HG03045 (cell line): Measurements from ENCODE around the gene GOLGA6L10.
"Not testable (repeated sequence)": the region's sequence is repeated elsewhere in the genome, so short reads cannot be mapped to it uniquely, and the experiment has no call there.

ENCODE experiments used
- ATAC-seq: cut with Tn5 transposase; IDR thresholded peaks from one replicate; pipeline ENCODE4 v1.9.1; 2021; ENCODE audit warnings: mild to moderate bottlenecking, moderate library complexity; ENCODE audit not compliant: unreplicated experiment

GOLGA6L10 gene

DNA sequence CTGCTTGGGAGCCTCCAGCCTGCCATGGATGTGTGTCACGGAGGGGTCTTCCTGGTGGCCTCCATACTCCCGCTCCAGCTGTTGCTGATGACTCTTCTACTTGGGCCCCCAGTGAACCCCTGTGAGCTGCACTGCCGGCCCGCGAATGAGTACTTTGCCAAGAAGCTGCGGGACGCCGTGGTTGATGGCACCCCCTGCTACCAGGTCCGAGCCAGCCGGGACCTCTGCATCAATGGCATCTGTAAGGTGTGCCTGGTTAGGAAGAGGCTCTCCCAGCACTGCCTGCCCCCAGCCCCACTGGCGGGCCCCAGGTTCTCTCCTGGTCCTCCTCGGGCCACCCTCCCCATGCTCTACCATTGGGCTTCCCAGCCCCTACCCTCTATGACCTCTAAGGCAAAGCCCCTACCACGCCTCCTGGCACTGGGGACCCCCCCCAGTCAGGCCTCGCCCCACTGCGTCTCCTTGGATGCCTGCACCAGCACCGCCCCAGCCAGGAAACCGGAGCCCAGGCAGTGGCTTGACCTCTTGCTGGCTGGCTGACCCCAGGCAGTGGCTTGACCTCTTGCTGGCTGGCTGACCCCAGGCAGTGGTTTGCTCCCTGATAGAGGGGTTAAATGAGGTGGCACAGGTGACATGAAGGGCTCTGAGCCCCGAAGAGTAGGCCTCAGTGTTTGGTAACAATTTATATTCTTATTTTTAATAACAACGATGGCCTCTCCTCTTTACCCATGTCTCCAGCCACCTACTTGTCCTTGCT is 29.6 kb downstream of the GOLGA6L10 start:
- not testable (repeated sequence) for ATAC-seq

DNA sequence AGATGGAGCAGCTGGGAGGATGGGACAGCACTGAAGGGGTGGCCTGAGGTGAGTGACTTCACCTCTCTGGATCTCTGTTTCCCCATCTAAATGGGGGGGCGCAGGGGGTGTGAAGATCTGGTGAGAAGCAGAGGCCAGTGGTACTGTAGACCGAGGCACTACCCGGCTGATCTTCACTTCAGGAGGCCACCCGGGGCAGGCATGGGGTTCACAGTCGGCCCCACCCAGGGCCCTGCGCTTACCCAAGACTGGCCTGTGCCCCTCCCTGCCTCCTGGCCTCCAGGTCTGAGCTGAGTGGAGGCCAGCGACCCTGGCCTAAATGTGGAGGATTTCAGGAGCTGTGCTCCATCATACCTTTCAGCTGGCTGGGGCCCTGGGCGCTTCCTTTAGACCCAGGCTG is 31.0 kb downstream of the GOLGA6L10 start:
- ATAC-seq: not testable (repeated sequence)

DNA sequence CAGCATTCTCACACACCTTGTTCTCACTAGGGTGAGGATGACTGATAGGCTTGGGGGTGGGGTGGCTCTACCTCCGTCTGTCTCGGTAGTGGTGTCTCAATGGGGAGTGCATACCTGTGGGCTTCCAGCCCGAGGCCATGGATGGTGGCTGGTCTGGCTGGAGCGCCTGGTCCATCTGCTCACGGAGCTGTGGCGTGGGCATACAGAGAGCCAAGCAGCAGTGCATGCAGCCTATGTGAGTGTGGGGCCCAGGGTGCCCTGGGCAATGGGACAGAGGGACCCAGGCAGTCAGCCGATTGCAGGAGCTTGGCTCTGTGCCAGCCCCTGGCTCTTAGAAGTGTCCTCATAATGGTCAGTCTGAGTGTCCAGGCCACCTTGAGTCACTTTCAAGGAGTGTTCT is 31.8 kb downstream of the GOLGA6L10 start:
- not testable (repeated sequence) for ATAC-seq

DNA sequence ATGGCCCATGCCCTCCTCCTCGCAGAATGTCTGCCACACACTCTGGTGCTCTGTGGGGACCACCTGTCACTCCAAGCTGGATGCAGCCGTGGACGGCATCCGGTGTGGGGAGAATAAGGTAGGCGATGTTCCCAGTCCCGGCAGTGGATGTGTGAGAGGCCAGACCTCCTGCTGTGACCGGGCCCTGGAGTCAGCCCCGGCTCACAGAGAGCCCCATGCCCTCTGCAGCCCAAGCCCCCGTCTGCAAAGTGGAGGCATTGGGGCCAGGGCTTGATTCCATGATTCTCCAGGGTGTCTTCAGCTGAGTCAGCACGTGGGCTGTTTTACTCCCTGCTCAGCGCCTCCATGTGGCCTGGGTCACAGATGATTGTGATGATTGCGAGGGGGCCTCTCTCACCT is 32.2 kb downstream of the GOLGA6L10 start:
- ATAC-seq: no peak

DNA sequence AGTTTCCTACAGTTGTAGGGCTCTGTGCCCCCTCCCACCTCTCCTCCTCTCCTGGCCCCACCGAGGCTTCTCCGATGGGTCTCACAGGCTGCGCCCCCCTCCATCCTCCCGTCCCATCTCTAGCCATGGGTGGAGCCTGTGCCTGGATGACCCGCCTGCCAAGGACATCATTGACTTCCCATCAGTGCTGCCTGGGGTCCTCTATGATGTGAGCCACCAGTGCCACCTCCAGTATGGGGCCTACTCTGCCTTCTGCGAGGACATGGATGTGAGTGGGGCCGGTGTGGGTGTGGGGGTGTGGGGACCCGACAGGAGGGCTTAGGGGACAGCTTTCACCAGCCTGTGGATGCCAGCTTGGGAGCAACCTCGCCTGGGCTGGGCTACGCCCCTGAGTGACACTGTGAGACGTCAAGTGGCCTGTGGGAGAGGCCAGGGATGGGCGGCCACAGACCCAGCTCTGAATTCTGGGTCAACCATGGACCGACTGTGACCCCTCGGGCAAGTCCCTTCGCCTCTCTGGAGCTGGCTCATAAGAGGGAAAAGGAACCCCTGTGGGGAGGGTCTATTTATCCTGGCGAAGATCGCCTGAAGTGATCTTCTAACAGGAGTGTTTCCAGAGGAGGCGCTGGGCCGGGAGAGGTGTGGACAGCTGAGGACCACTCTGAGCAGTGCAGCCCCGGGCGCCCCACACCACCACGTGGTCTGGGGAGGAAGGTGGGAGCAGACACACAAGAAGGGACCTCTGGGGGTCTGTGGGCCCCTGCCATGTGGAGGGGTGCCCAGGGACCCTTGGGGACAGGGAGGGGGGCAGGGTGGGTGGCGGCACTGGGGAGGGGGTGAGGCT is 32.8 kb downstream of the GOLGA6L10 start:
- not testable (repeated sequence) for ATAC-seq

DNA sequence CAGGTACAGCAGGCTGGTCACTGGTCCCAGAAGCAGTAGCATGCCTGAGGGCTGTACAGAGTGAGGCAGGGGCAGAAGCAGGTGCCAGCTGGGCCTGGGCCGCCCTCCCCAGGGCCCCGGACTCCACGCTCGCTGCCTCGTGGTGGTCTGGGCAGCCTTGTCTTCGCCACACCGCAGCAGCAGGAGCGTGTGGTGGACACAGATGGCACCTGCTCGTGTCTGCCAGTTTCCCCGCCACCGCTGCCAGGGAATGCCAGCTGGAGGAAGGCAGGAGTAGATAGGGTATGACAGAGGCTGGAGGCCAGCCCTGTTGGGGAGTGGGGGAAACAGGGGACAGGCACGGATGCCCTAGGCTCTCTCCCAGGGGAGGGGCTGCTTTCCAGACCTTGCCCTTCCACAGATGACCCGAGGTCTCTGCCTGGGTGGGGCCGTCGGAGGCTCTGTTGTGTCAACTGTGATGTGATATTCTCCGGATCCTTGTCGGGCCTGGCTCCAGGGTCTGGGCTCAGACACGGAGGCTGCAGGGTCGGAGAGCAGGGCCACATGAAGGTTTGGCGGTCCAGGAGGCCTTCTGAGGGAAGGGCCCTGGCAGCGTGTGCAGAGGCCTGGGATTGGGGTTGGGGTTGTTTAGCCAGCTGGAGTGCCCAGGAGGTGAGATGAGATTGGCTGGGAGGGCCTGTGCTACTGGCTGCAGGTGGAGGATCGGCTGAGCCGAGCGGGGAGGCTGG is 33.6 kb downstream of the GOLGA6L10 start:
- ATAC-seq: no peak

DNA sequence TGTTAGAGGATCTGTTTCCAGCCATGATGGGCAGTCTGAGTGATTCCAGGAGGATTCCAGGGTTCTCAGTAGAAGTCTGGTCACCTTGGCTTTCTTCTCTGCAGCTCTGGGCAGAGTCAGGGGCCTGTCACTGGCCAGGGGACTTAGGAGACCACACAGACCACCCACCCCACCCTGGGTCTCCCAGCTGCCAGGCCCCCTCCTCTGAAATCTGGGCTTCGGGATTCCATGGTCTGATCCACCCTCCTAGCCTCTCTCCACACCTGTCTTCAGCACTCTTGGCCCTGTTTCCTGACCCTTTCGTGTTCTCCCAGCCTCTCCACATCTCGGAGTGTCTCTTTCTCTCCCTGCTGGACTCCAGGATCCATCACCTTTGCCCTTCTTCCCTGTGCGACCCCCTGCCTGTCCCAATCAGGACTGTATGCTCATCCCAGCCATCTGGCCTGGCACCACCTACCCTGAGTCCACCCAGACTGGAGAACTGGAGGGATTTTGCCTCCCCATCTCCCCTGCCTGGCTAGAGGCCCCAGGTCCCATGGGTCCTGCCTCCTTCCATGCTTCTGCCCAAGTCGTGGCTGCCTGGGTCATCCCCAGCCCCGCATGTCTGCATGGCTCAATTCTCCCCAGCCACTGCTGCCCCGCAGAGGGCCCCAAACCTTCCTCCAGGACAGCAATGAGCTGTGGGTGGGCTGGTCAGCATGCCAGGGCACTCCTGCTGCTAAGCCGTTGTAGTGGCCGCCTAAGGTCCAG is 34.3 kb downstream of the GOLGA6L10 start:
- no peak for ATAC-seq

DNA sequence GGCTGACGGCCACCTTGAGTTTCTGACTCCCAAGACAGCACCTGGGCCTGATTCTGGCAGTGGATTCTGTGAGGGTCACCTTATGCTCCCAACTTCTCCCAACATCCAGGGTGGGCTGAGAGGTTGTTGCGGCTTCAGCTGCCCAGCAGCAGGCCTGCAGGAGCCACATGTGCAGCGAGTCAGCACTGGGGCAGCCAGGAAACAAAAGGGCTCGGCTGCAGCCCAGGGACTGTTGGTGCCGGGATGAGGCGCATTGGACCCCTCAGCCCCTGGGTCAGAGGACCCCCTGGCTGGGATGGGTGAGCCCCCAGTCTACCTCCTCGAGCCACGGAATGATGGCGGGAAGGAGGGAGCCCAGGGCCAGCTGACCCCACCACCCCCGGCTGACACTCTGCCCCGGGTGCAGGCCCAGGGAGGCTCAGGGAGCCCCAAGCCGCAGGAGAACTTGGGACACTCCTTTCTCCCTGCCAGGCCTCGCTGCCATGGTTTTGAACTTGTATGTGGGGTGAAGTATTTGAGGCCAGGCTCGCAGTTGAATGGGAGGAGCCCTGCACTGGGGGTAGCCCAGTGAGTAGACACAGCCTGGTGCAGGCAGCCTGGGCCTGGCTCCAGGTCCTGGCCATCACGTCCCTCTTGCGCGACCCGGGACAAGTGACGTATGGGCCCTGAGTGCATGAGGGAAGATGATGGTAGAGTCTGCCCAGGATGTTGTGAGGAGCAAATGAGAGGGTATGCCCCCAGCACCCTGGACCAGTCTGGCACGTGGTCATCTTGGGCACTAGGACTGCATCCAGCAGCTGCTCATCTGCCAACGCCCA is 35.1 kb downstream of the GOLGA6L10 start:
- not testable (repeated sequence) for ATAC-seq

DNA sequence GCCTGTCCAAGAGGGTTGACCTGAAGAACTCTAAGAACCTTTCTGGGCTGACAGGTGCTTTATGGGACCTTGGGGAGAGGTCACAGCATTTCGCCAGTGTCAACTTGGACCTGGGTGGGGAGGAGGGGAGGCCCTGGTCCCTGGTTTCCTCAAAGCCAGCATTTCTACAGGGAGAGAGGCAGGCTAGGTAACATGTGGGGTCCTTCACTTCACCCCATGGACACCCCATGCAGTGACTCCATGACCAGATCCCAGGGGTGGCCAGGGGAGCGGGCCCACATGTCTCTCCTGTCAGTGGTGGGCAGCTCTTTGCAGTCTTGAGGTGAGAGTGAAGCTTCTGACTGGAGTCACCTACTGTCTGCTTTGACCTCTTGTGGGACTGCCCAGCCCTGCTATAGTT is 35.8 kb downstream of the GOLGA6L10 start:
- ATAC-seq: no peak

DNA sequence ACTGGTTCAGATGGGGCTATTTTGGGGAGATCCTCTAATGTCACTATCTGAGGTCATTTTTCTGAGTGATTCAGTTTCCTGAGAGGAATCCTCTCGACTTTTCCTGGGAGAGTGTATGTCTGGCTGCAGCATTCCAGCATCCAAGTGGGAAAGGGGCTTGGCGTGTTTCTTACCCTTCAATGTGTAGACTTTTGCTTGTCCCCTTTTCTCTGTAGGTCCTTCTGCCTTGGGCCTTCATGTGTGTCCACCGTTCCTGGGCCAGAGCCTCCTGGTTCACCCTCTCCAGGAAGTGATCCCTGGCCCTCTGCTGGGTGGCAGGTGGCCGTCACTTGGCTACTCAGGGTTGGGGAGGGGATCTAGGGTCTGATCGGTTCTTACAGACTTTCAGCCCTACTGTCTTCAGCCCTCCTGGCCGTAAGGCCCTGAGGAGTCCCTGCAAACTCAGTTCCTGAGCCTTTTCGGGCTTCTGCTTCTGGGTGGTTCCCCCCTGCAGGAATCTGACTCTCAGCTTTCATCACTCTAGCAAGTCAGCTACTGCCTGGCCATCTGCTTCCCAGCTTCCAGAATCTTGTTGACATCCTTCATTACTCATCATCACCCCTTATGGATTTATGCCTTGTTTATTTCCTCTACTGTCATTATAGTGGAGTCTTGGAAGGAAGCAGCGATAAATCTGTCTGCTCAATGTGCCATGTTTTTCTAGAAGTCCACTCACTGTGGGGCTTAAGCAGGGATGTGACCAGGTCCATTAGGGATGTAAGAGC is 36.5 kb downstream of the GOLGA6L10 start:
- ATAC-seq: no peak

DNA sequence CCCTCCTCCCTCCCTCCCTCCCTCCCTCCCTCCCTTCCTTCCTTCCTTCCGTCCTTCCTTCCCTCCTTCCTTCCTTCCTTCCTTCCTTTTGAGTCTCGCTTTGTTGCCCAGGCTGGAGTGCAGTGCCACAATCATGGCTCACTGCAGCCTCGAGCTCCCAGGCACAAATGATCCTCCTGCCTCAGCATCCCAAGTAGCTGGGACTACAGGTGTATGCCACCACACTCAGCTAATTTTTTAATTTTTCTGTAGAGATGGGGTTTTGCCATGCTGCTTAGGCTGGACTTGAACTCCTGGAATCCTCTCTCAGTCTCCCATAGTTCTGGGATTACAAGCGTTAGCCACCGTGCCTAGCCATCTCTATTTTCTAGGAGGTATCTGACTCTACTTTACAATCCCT is 38.0 kb downstream of the GOLGA6L10 start:
- not testable (repeated sequence) for ATAC-seq

DNA sequence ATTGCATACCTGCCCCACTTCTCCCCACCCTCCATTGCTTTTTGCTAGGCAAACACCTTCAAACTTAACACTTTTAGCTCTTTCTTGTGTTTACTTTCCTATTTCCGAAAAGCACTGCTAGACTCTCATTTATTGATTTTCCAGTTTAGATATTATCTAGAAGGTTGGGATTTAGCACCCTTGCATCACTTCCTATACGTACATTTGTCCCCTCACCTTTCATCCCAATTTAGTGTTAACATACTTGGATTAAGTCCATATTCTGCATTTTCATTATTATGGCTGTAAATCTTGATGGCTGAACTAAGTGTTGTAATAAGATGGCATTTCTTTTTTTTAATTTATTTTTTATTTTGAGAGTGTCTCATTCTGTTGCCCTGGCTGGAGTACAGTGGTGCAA is 39.5 kb downstream of the GOLGA6L10 start:
- no peak for ATAC-seq

DNA sequence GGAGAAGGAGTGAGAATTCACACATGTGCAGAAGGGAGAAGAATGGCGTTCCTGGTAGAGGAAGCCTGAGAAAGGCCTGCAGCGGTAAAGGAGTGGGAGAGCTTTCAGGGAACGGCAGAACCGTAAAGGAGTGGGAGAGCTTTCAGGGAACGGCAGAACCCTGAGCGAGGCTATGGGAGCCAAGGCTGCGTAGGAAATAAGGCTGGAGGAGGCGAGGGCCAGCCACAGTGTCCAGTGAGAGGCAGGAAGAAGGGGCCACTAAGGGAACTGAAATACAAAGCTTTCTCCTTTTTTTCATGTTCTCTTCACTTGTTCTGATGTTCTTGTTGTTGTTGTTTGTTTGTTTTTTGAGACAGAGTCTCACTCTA is 41.6 kb downstream of the GOLGA6L10 start:
- ATAC-seq: no peak

DNA sequence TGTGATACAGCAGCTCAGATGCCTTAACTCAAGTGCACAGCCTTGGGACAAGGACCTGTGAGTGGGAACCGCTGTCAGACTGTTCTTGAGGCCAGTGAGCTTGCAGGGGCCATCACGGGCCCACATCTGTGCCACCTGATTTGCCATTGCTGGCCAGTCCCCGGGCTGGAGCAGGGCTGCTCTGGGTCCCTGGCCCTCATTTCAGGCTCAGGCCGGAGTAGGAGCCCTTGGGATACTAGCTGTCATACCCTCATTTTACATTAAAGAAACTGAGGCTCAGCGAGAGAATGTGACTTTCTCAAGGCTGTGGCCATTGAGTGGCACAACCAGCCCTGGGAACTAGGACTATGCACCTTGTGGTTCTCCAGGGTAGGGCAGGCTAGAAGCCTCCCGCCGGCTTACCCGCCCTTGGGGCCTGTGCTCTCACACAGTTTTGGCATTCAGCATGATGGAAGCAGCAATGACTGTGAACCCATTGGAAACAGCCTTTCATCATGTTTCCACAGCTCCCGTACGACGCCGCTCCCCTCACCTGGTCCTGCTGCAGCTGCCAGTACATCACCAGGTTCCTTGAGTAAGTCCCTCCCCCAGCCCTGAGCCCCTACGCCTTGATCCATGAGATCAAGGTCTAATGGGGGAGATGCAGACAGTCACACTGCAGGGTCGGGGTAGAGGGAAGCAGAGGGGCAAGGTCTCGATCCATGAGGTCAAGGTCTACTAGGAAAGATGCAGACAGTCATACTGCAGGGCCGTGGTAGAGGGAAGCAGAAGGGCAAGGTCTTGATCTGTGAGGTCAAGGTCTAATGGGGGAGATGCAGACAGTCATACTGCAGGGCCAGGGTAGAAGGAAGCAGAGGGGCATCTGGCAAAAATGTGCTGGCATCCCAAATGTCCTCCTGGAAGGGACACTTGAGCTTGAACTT is 42.2 kb downstream of the GOLGA6L10 start:
- ATAC-seq: no peak

DNA sequence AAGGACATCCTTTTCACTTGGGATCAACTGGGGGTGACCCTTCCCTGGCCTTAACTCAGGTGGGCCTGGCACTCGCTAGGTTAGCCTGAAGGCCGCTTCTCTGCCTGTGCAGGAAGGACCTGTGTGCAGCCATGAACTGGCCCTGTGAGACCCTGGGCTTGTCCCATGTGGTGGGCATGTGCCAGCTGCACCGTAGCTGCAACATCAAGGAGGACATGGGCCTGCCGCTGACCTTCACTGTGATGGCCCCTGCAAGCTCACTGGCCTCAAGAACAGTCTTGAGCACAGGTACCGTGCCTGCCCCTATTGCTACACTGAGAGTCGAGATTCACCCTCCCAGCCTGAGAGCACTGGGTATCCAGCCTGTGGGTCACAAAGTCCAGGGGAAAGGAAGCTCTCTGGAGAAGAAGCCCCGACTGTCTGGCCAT is 43.6 kb downstream of the GOLGA6L10 start:
- ATAC-seq: no peak

DNA sequence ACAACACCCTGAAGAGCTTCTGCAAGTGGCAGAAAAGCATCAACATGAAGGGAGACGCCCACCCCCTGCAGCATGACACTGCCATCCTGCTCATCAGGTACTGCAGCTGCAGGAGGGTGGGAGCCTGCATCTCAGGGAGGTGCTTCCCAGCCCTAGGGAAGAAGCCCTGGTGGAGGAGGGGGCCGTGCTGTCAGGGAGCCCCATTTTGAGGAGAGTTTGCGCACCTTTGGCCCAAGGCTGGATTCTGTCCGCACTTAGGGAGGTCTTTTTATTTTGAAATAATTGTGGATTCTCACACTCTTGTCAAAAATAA is 44.5 kb downstream of the GOLGA6L10 start:
- ATAC-seq: no peak

DNA sequence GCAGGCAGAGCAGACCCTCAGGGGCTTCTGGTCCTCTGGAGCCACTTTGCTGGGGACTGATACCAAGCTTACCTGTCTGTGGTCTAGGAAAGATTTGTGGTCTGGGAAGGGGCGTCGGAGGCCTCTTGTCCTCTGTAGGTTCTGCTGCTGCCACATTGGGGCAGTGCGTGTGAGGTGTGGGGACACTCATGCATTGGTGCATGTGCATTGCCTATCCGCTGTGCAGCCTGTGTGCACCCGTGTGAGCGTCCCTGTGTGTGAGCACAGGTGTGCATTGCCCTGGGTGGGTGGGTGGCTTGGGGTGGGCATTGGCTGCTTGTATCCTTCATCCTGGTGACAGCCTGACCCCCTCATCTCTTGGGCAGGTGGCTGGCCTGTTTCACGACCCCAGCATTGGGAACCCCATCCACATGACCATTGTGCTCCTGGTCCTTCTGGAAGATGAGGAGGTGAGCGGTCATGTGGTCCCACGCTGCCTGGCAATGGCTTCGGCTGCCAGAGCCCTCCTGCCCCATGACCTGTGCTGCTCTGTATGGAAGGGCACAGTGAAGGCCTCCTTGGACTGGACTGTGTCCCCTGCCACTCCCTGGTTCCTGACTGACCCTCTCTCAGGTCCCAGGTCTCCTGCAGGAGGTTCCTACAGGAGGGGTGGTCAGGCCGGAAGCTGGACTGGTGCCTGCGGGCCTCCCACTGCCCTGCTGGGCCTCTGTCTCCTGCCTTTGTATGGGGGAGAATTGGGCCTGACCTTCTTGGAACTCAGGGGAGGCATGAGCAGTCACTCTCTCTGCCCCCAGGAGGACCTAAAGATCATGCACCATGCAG is 45.1 kb downstream of the GOLGA6L10 start:
- no peak for ATAC-seq
